ENCODE data around the gene IGFBP3.
"Not testable (repeated sequence)": the region's sequence is repeated elsewhere in the genome, so short reads cannot be mapped to it uniquely, and the experiment has no call there.

Gene IGFBP3

GRCh38 chr7:45920502-45921380 is at the start of gene IGFBP3:
TSS of gene IGFBP3 (minus strand) at chr7:45921272. CDS start at chr7:45921140, 132 bp downstream.
- DNase-seq = no peak

GRCh38 chr7:45970454-45970853 is 49.4 kb upstream of the IGFBP3 start:
- DNase-seq = no peak

- no peak for DNase-seq
These were observed 48.9 kb upstream of the IGFBP3 start for GRCh38 chr7:45969940-45970339.

- DNase-seq = no peak
These were observed 47.9 kb upstream of the IGFBP3 start for GRCh38 chr7:45968856-45969541.

GRCh38 chr7:45968312-45968711 is 47.2 kb upstream of the IGFBP3 start:
- DNase-seq = no peak

GRCh38 chr7:45967591-45968157 is 46.6 kb upstream of the IGFBP3 start:
- no peak for DNase-seq

GRCh38 chr7:45962861-45963260 is 41.8 kb upstream of the IGFBP3 start:
- no peak for DNase-seq

GRCh38 chr7:45957721-45958120 is 36.6 kb upstream of the IGFBP3 start:
- DNase-seq = no peak

- DNase-seq = no peak
These were observed 34.2 kb upstream of the IGFBP3 start for GRCh38 chr7:45955286-45955685.

GRCh38 chr7:45953055-45953454 is 32.0 kb upstream of the IGFBP3 start:
- DNase-seq = not testable (repeated sequence)

- DNase-seq = no peak
These were observed 23.0 kb upstream of the IGFBP3 start for GRCh38 chr7:45944058-45944457.

GRCh38 chr7:45940939-45941338 is 19.9 kb upstream of the IGFBP3 start:
- no peak for DNase-seq

- not testable (repeated sequence) for DNase-seq
These were observed 19.2 kb upstream of the IGFBP3 start for GRCh38 chr7:45940237-45940781.

GRCh38 chr7:45939574-45939973 is 18.5 kb upstream of the IGFBP3 start:
- no peak for DNase-seq

GRCh38 chr7:45938626-45939302 is 17.7 kb upstream of the IGFBP3 start:
- no peak for DNase-seq

- no peak for DNase-seq
These were observed 16.8 kb upstream of the IGFBP3 start for GRCh38 chr7:45937862-45938261.

- DNase-seq = no peak
These were observed 16.2 kb upstream of the IGFBP3 start for GRCh38 chr7:45937301-45937700.

- DNase-seq = no peak
These were observed 9.9 kb upstream of the IGFBP3 start for GRCh38 chr7:45930967-45931366.

GRCh38 chr7:45927721-45928120 is 6.6 kb upstream of the IGFBP3 start:
- DNase-seq = no peak

- peak; percentile 51 for DNase-seq
These were observed 3.2 kb upstream of the IGFBP3 start for GRCh38 chr7:45924283-45924682.

- DNase-seq = no peak
These were observed 2.7 kb upstream of the IGFBP3 start for GRCh38 chr7:45923818-45924217.

- peak; percentile 30 for DNase-seq
These were observed 2.2 kb upstream of the IGFBP3 start for GRCh38 chr7:45923290-45923689.

- no peak for DNase-seq
These were observed 1.7 kb upstream of the IGFBP3 start for GRCh38 chr7:45922810-45923209.

Measured in amniotic stem cell (primary cell).